ENCODE results near the gene TENM4.
A peak's percentile ranks its signal among the peaks of the same experiment; 100 is the strongest.

TENM4 gene

GRCh38 chr11:78925387-78925786 lies 515.4 kb downstream of the TENM4 start:
- Histone ChIP-seq H2BK120ac (ENCODE audit: low read depth, low read length) (no peak overlapping the region), H3K14ac (ENCODE audit: low read length) (no peak overlapping the region), H2BK5ac (ENCODE audit: low read length) (no peak overlapping the region), H3K4me1 (ENCODE audit: control insufficient read depth in 2 of 2, insufficient read depth in 1 of 2, low read depth in 1 of 2, low read length in 2 of 2) (peaks cover 15 to 16% of the 10 kb centered on the region in 2 donors), H3K4me2 (ENCODE audit: insufficient read depth, low read length, poor library complexity, severe bottlenecking) (no peak overlapping the region), H2BK12ac (ENCODE audit: low read length) (no peak overlapping the region), H3K27me3 (ENCODE audit: control insufficient read depth in 3 of 3, insufficient read depth in 3 of 3, low read depth in 1 of 3, low read length in 3 of 3) (peaks cover 0 to 10% (median 0%) of the 10 kb centered on the region in 3 experiments), H3K23ac (ENCODE audit: low read depth, low read length, poor library complexity) (no peak overlapping the region), H3K4ac (ENCODE audit: low read length) (no peak overlapping the region), H3K18ac (ENCODE audit: low read length) (no peak overlapping the region), H2AK5ac (ENCODE audit: low read depth, low read length) (no peak overlapping the region), H4K91ac (ENCODE audit: low read depth, low read length, poor library complexity) (no peak overlapping the region), H3K36me3 (replicated peaks in 1 of 2; ENCODE audit: control insufficient read depth in 2 of 2, insufficient read depth in 2 of 2, low read length in 2 of 2) (no peaks in the 10 kb centered on the region), H3K9me3 (replicated peaks in 1 of 2; ENCODE audit: control insufficient read depth in 2 of 2, insufficient read depth in 1 of 2, low read depth in 1 of 2, low read length in 2 of 2) (no peaks in the 10 kb centered on the region), H4K8ac (ENCODE audit: low read depth, low read length) (no peak overlapping the region), H3K4me3 (ENCODE audit: low read length in 2 of 2) (no peak overlapping the region), H3K27ac (replicated peaks; ENCODE audit: low read length) (no peak overlapping the region), H2AFZ (ENCODE audit: low read length) (no peak overlapping the region), H3K79me1 (ENCODE audit: low read depth, low read length) (no peaks in the 10 kb centered on the region), H2BK15ac (ENCODE audit: low read length) (no peak overlapping the region), H3K9ac (ENCODE audit: low read depth, low read length, poor library complexity) (no peak overlapping the region)
- WGBS, 2 donors (ENCODE audit: extremely low coverage in 2 of 2, insufficient read length in 2 of 2, insufficient replicate concordance in 1 of 2): no CpG with 5 or more reads among the region's 2 CpGs
- DNase-seq (ENCODE audit: low spot score): no peak

GRCh38 chr11:78922859-78923625 lies 517.8 kb downstream of the TENM4 start:
- Histone ChIP-seq H2BK120ac (ENCODE audit: low read depth, low read length) (no peak overlapping the region), H3K4me3 (ENCODE audit: low read length in 2 of 2) (no peak overlapping the region), H3K18ac (ENCODE audit: low read length) (no peak overlapping the region), H3K27me3 (ENCODE audit: control insufficient read depth in 3 of 3, insufficient read depth in 3 of 3, low read depth in 1 of 3, low read length in 3 of 3) (peaks cover 0 to 7% (median 0%) of the 10 kb centered on the region in 3 experiments), H3K23ac (ENCODE audit: low read depth, low read length, poor library complexity) (no peak overlapping the region), H2BK5ac (ENCODE audit: low read length) (no peak overlapping the region), H3K9me3 (replicated peaks in 1 of 2; ENCODE audit: control insufficient read depth in 2 of 2, insufficient read depth in 1 of 2, low read depth in 1 of 2, low read length in 2 of 2) (no peaks in the 10 kb centered on the region), H3K14ac (ENCODE audit: low read length) (no peak overlapping the region), H2AFZ (ENCODE audit: low read length) (no peak overlapping the region), H3K79me1 (ENCODE audit: low read depth, low read length) (no peaks in the 10 kb centered on the region), H2BK15ac (ENCODE audit: low read length) (no peak overlapping the region), H3K4ac (ENCODE audit: low read length) (no peak overlapping the region), H3K4me2 (ENCODE audit: insufficient read depth, low read length, poor library complexity, severe bottlenecking) (no peak overlapping the region), H3K4me1 (ENCODE audit: control insufficient read depth in 2 of 2, insufficient read depth in 1 of 2, low read depth in 1 of 2, low read length in 2 of 2) (peaks cover 0 to 11% of the 10 kb centered on the region in 2 donors), H2BK12ac (ENCODE audit: low read length) (no peak overlapping the region), H3K27ac (replicated peaks; ENCODE audit: low read length) (no peak overlapping the region), H3K36me3 (replicated peaks in 1 of 2; ENCODE audit: control insufficient read depth in 2 of 2, insufficient read depth in 2 of 2, low read length in 2 of 2) (no peaks in the 10 kb centered on the region), H2AK5ac (ENCODE audit: low read depth, low read length) (no peak overlapping the region), H3K9ac (ENCODE audit: low read depth, low read length, poor library complexity) (no peak overlapping the region), H4K91ac (ENCODE audit: low read depth, low read length, poor library complexity) (no peak overlapping the region), H4K8ac (ENCODE audit: low read depth, low read length) (no peak overlapping the region)
- DNase-seq (ENCODE audit: low spot score): no peak
- WGBS, 2 donors (ENCODE audit: extremely low coverage in 2 of 2, insufficient read length in 2 of 2, insufficient replicate concordance in 1 of 2): no CpG with 5 or more reads among the region's 5 CpGs

GRCh38 chr11:78921509-78921908 lies 519.3 kb downstream of the TENM4 start:
- Histone ChIP-seq H3K4ac (ENCODE audit: low read length) (no peak overlapping the region), H2AFZ (ENCODE audit: low read length) (no peak overlapping the region), H3K23ac (ENCODE audit: low read depth, low read length, poor library complexity) (no peak overlapping the region), H4K8ac (ENCODE audit: low read depth, low read length) (no peak overlapping the region), H2BK120ac (ENCODE audit: low read depth, low read length) (no peak overlapping the region), H3K27me3 (ENCODE audit: control insufficient read depth in 3 of 3, insufficient read depth in 3 of 3, low read depth in 1 of 3, low read length in 3 of 3) (no peaks in the 10 kb centered on the region), H3K36me3 (replicated peaks in 1 of 2; ENCODE audit: control insufficient read depth in 2 of 2, insufficient read depth in 2 of 2, low read length in 2 of 2) (no peaks in the 10 kb centered on the region), H3K4me2 (ENCODE audit: insufficient read depth, low read length, poor library complexity, severe bottlenecking) (no peak overlapping the region), H3K4me1 (ENCODE audit: control insufficient read depth in 2 of 2, insufficient read depth in 1 of 2, low read depth in 1 of 2, low read length in 2 of 2) (peaks cover 0 to 9% of the 10 kb centered on the region in 2 donors), H3K9me3 (replicated peaks in 1 of 2; ENCODE audit: control insufficient read depth in 2 of 2, insufficient read depth in 1 of 2, low read depth in 1 of 2, low read length in 2 of 2) (no peaks in the 10 kb centered on the region), H4K91ac (ENCODE audit: low read depth, low read length, poor library complexity) (no peak overlapping the region), H2BK5ac (ENCODE audit: low read length) (no peak overlapping the region), H3K4me3 (ENCODE audit: low read length in 2 of 2) (no peak overlapping the region), H2BK12ac (ENCODE audit: low read length) (no peak overlapping the region), H3K18ac (ENCODE audit: low read length) (peak overlapping the region; percentile 20), H3K14ac (ENCODE audit: low read length) (no peak overlapping the region), H3K27ac (replicated peaks; ENCODE audit: low read length) (no peak overlapping the region), H2AK5ac (ENCODE audit: low read depth, low read length) (no peak overlapping the region), H2BK15ac (ENCODE audit: low read length) (no peak overlapping the region), H3K9ac (ENCODE audit: low read depth, low read length, poor library complexity) (no peak overlapping the region), H3K79me1 (ENCODE audit: low read depth, low read length) (no peaks in the 10 kb centered on the region)
- no CpG with 5 or more reads among the region's 3 CpGs for WGBS, 2 donors (ENCODE audit: extremely low coverage in 2 of 2, insufficient read length in 2 of 2, insufficient replicate concordance in 1 of 2)
- no peak for DNase-seq (ENCODE audit: low spot score)

DNA sequence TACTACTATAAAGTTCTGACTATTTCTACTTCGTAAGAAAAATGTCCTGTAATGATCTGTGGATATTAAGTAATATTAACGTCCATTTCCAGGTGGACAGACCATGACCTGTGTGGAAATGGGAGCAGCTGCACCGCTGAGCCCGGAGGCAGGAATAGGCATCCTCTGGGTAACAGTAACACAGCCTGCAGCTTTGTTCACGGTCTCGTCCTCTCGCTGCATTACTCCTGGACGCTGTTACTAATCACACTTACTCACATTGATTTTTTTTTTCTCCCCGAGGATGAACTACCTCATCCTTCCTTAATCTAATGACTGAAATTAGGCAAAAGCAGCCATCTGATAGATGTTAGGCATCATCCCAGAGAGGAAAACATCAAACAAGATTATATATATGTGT lies 520.5 kb downstream of the TENM4 start:
- Histone ChIP-seq H2BK12ac (ENCODE audit: low read length) (no peak overlapping the region), H3K4me3 (ENCODE audit: low read length in 2 of 2) (no peak overlapping the region), H3K79me1 (ENCODE audit: low read depth, low read length) (no peaks in the 10 kb centered on the region), H3K14ac (ENCODE audit: low read length) (no peak overlapping the region), H3K27ac (replicated peaks; ENCODE audit: low read length) (no peak overlapping the region), H2BK5ac (ENCODE audit: low read length) (no peak overlapping the region), H3K23ac (ENCODE audit: low read depth, low read length, poor library complexity) (no peak overlapping the region), H2AFZ (ENCODE audit: low read length) (no peak overlapping the region), H4K8ac (ENCODE audit: low read depth, low read length) (no peak overlapping the region), H3K4ac (ENCODE audit: low read length) (no peak overlapping the region), H4K91ac (ENCODE audit: low read depth, low read length, poor library complexity) (no peak overlapping the region), H2BK15ac (ENCODE audit: low read length) (no peak overlapping the region), H3K9ac (ENCODE audit: low read depth, low read length, poor library complexity) (no peak overlapping the region), H3K4me2 (ENCODE audit: insufficient read depth, low read length, poor library complexity, severe bottlenecking) (no peak overlapping the region), H3K9me3 (replicated peaks in 1 of 2; ENCODE audit: control insufficient read depth in 2 of 2, insufficient read depth in 1 of 2, low read depth in 1 of 2, low read length in 2 of 2) (no peaks in the 10 kb centered on the region), H2BK120ac (ENCODE audit: low read depth, low read length) (no peak overlapping the region), H2AK5ac (ENCODE audit: low read depth, low read length) (no peak overlapping the region), H3K27me3 (ENCODE audit: control insufficient read depth in 3 of 3, insufficient read depth in 3 of 3, low read depth in 1 of 3, low read length in 3 of 3) (no peaks in the 10 kb centered on the region), H3K18ac (ENCODE audit: low read length) (no peak overlapping the region), H3K36me3 (replicated peaks in 1 of 2; ENCODE audit: control insufficient read depth in 2 of 2, insufficient read depth in 2 of 2, low read length in 2 of 2) (no peaks in the 10 kb centered on the region), H3K4me1 (ENCODE audit: control insufficient read depth in 2 of 2, insufficient read depth in 1 of 2, low read depth in 1 of 2, low read length in 2 of 2) (peaks cover 0 to 13% of the 10 kb centered on the region in 2 donors)
- WGBS, 2 donors (ENCODE audit: extremely low coverage in 2 of 2, insufficient read length in 2 of 2, insufficient replicate concordance in 1 of 2): no CpG with 5 or more reads among the region's 9 CpGs
- DNase-seq (ENCODE audit: low spot score): no peak
